RWPE2 (cell line): Measurements from ENCODE around the gene PXYLP1.

Experiments
- ATAC-seq: fragments of 200-7000 bp; cut with Tn5 transposase; 3 replicates; pipeline ENCODE4 v1.9.1; 2021; ENCODE audit warnings: low read depth
- DNase-seq: peaks from one replicate; pipeline ENCODE4 v3.0.0-alpha.2; 2020; ENCODE audit warnings: low spot score
- H3K27ac ChIP-seq: fragments of 450-650 bp; 2 replicates; pipeline ENCODE4 v1.5.1; 2017; ENCODE audit warnings: mild to moderate bottlenecking; ENCODE audit not compliant: poor library complexity, severe bottlenecking
- H3K27me3 ChIP-seq: fragments of 250-450 bp; sonication (Bioruptor Pico); 2 replicates; pipeline ENCODE4 v1.5.1; 2021; ENCODE audit warnings: mild to moderate bottlenecking, moderate library complexity; ENCODE audit not compliant: insufficient read depth, poor library complexity, severe bottlenecking
- H3K36me3 ChIP-seq: fragments of 250-450 bp; sonication (Bioruptor Pico); 2 replicates; pipeline ENCODE4 v1.5.1; 2020; ENCODE audit warnings: low read depth, mild to moderate bottlenecking, moderate library complexity
- H3K4me1 ChIP-seq: fragments of 250-450 bp; sonication (Bioruptor Pico); 2 replicates; pipeline ENCODE4 v1.5.1; 2021; ENCODE audit warnings: mild to moderate bottlenecking, moderate library complexity; ENCODE audit not compliant: insufficient read depth, poor library complexity, severe bottlenecking
- H3K4me3 ChIP-seq: fragments of 250-450 bp; sonication (Bioruptor Pico); 2 replicates; pipeline ENCODE4 v1.5.1; 2021; ENCODE audit warnings: mild to moderate bottlenecking, moderate library complexity; ENCODE audit not compliant: severe bottlenecking
- H3K9me3 ChIP-seq: fragments of 250-450 bp; sonication (Bioruptor Pico); 2 replicates; pipeline ENCODE4 v1.5.1; 2021; ENCODE audit warnings: mild to moderate bottlenecking, moderate library complexity; ENCODE audit not compliant: severe bottlenecking
- CTCF ChIP-seq: fragments of 450-650 bp; IDR thresholded peaks from one replicate; pipeline ENCODE4 v1.5.1; 2017; ENCODE audit warnings: mild to moderate bottlenecking, moderate library complexity; ENCODE audit not compliant: poor library complexity, severe bottlenecking

PXYLP1 gene

GRCh38 chr3:141227216-141227615 is 4.4 kb upstream of the PXYLP1 start:
- Histone ChIP-seq H3K4me1 (no peaks in the 10 kb centered on the region), H3K36me3 (no peaks in the 10 kb centered on the region), H3K4me3 (no peak overlapping the region), H3K27me3 (no peaks in the 10 kb centered on the region), H3K9me3 (peaks cover 5% of the 10 kb centered on the region), H3K27ac (no peak overlapping the region)
- ATAC-seq (no peak), DNase-seq (no peak)
- no peak for TF ChIP-seq CTCF

- no peaks in the 10 kb centered on the region for H3K4me1 ChIP-seq
- no peaks in the 10 kb centered on the region for H3K36me3 ChIP-seq
- no peak overlapping the region for H3K4me3 ChIP-seq
- no peak overlapping the region for H3K27ac ChIP-seq
- peaks cover 5% of the 10 kb centered on the region for H3K9me3 ChIP-seq
- no peak for ATAC-seq
- no peak for TF ChIP-seq CTCF
- DNase-seq, result no peak
- H3K27me3 ChIP-seq, result no peaks in the 10 kb centered on the region
Observed at GRCh38 chr3:141227752-141228151, 3.9 kb upstream of the PXYLP1 start.

GRCh38 chr3:141228395-141228794 is 3.2 kb upstream of the PXYLP1 start:
- Histone ChIP-seq H3K4me3 (no peak overlapping the region), H3K36me3 (no peaks in the 10 kb centered on the region), H3K4me1 (no peaks in the 10 kb centered on the region), H3K27ac (no peak overlapping the region), H3K27me3 (no peaks in the 10 kb centered on the region), H3K9me3 (peaks cover 2% of the 10 kb centered on the region)
- ATAC-seq (no peak), DNase-seq (no peak)
- TF ChIP-seq CTCF, result no peak

GRCh38 chr3:141229132-141229531 is 2.5 kb upstream of the PXYLP1 start:
- DNase-seq, result no peak
- no peak for TF ChIP-seq CTCF
- no peak for ATAC-seq
- Histone ChIP-seq H3K27me3 (no peaks in the 10 kb centered on the region), H3K36me3 (no peaks in the 10 kb centered on the region), H3K4me1 (no peaks in the 10 kb centered on the region), H3K9me3 (no peaks in the 10 kb centered on the region), H3K4me3 (no peak overlapping the region), H3K27ac (no peak overlapping the region)

GRCh38 chr3:141230293-141230692 is 1.3 kb upstream of the PXYLP1 start:
- ATAC-seq (no peak), DNase-seq (no peak)
- no peak for TF ChIP-seq CTCF
- no peaks in the 10 kb centered on the region for H3K27me3 ChIP-seq
- no peak overlapping the region for H3K27ac ChIP-seq
- no peaks in the 10 kb centered on the region for H3K9me3 ChIP-seq
- H3K36me3 ChIP-seq, result no peaks in the 10 kb centered on the region
- H3K4me1 ChIP-seq, result no peaks in the 10 kb centered on the region
- H3K4me3 ChIP-seq, result no peak overlapping the region
